B cell (primary cell): Measurements from ENCODE around the gene PSEN1. TPM values are rescaled to one million over a fixed set of nuclear protein-coding genes. Genes with fewer than 3 reads are reported as not detected.

Experiments used
- ATAC-seq: fragments of 200-7000 bp; cut with Tn5 transposase; one replicate; pipeline ENCODE4 v1.10.0; 2021; ENCODE audit warnings: low read depth, mild to moderate bottlenecking, moderate number of reproducible peaks, moderate library complexity
- CTCF ChIA-PET: fragments of 350-600 bp; sonication (Branson Sonifier 250); formaldehyde crosslinking; loops from one replicate; lab custom pipeline; 2021; ENCODE audit warnings: antibody characterized with exemption, inconsistent platforms; lab: Charles Lee
- POLR2A ChIA-PET: fragments of 350-600 bp; sonication (Branson Sonifier 250); formaldehyde crosslinking; loops from one replicate; lab custom pipeline; 2021; ENCODE audit warnings: antibody characterized with exemption; lab: Charles Lee
- DNase-seq: peaks from one replicate; pipeline ENCODE4 v3.0.0; 2013
- H2AFZ ChIP-seq: 2 replicates; pipeline ENCODE4 v1.6.1; 2012; ENCODE audit warnings: mild to moderate bottlenecking, low read depth, low read length; ENCODE audit not compliant: insufficient read depth, poor library complexity, severe bottlenecking
- H3K27ac ChIP-seq, 2 donors: 1 replicate in 1 of 2; 2 replicates in 1 of 2; pipeline ENCODE4 v1.5.1; 2012 to 2013; ENCODE audit warnings: low read length in 2 of 2, mild to moderate bottlenecking in 2 of 2, moderate library complexity in 1 of 2
- H3K27me3 ChIP-seq, 4 experiments: fragments of 200-600 bp in 1 of 4; sonication (generic) in 1 of 4; replicated peaks in 1 of 4; 1 replicate in 2 of 4; 2 replicates in 2 of 4; pipeline versions ENCODE4 v1.6.1 to v1.7.0; 2013 to 2016; ENCODE audit warnings: low read length in 3 of 4, mild to moderate bottlenecking in 2 of 4, mixed read lengths in 1 of 4, moderate library complexity in 1 of 4; ENCODE audit not compliant: insufficient read depth in 4 of 4, control insufficient read depth in 3 of 4; ENCODE audit errors: control extremely low read depth in 1 of 4
- H3K36me3 ChIP-seq, 2 experiments: replicated peaks in 1 of 2; 1 replicate in 1 of 2; 2 replicates in 1 of 2; pipeline versions ENCODE4 v1.6.1 to v1.7.1; 2013; ENCODE audit warnings: low read length in 1 of 2; ENCODE audit not compliant: insufficient read depth in 2 of 2, control insufficient read depth in 1 of 2; ENCODE audit errors: control extremely low read depth in 1 of 2, extremely low read depth in 1 of 2
- H3K4me1 ChIP-seq, 2 donors: fragments of 200-600 bp in 1 of 2; sonication (generic) in 1 of 2; 1 replicate in 1 of 2; 2 replicates in 1 of 2; pipeline versions ENCODE4 v1.5.1 to v1.6.1; 2013 to 2017; ENCODE audit warnings: low read length in 2 of 2; ENCODE audit not compliant: control insufficient read depth in 2 of 2, insufficient read depth in 2 of 2
- H3K4me2 ChIP-seq: replicated peaks from 2 replicates; pipeline ENCODE3; 2012; ENCODE audit warnings: mild to moderate bottlenecking, low read depth, low read length; ENCODE audit not compliant: poor library complexity, severe bottlenecking
- H3K4me3 ChIP-seq, 5 experiments: fragments of 200-600 bp in 1 of 5; sonication (generic) in 1 of 5; 1 replicate in 3 of 5; 2 replicates in 2 of 5; pipeline versions ENCODE4 v1.5.1 to v1.7.0; 2011 to 2016; ENCODE audit warnings: low read length in 4 of 5, mild to moderate bottlenecking in 4 of 5, low read depth in 2 of 5, control low read depth in 1 of 5, moderate library complexity in 1 of 5; ENCODE audit not compliant: insufficient read depth in 1 of 5; ENCODE audit errors: control extremely low read depth in 1 of 5, extremely low read depth in 1 of 5
- H3K79me2 ChIP-seq: fragments of 200-600 bp; sonication (generic); one replicate; pipeline ENCODE4 v1.6.0; 2016; ENCODE audit warnings: low read length; ENCODE audit not compliant: control insufficient read depth, insufficient read depth
- H3K9ac ChIP-seq: fragments of 200-600 bp; sonication (generic); 2 replicates; pipeline ENCODE4 v1.6.1; 2017; ENCODE audit warnings: mild to moderate bottlenecking, low read length, moderate library complexity
- H3K9me3 ChIP-seq, 3 donors: one replicate each; pipeline versions ENCODE4 v1.6.1 to v1.7.1; 2013; ENCODE audit warnings: low read length in 2 of 3; ENCODE audit not compliant: control insufficient read depth in 2 of 3, insufficient read depth in 1 of 3; ENCODE audit errors: control extremely low read depth in 1 of 3
- H4K20me1 ChIP-seq: 2 replicates; pipeline ENCODE4 v1.6.0; 2012; ENCODE audit warnings: mild to moderate bottlenecking, low read length; ENCODE audit not compliant: insufficient read depth, control insufficient read depth, poor library complexity, severe bottlenecking
- H3K27ac Mint-ChIP-seq: one replicate; pipeline ENCODE4 v1.8.0; 2021; ENCODE audit warnings: mixed read lengths
- H3K27me3 Mint-ChIP-seq: one replicate; pipeline ENCODE4 v1.8.0; 2021; ENCODE audit warnings: mixed read lengths
- H3K4me1 Mint-ChIP-seq: one replicate; pipeline ENCODE4 v1.8.0; 2021; ENCODE audit warnings: mixed read lengths
- H3K4me3 Mint-ChIP-seq: one replicate; pipeline ENCODE4 v1.8.0; 2021; ENCODE audit warnings: mixed read lengths
- H3K9me3 Mint-ChIP-seq: one replicate; pipeline ENCODE4 v1.8.0; 2022; ENCODE audit warnings: mixed read lengths; ENCODE audit not compliant: insufficient read depth
- CTCF ChIP-seq: fragments of 200-600 bp; IDR thresholded peaks from one replicate; pipeline ENCODE4 v1.8.0; 2022; ENCODE audit warnings: antibody characterized with exemption, mild to moderate bottlenecking
- EZH2 ChIP-seq: IDR thresholded peaks from 2 replicates; pipeline ENCODE4 v1.6.1; 2012; ENCODE audit warnings: borderline replicate concordance, low read depth, mild to moderate bottlenecking, moderate library complexity, low read length; ENCODE audit not compliant: insufficient read depth, poor library complexity, severe bottlenecking
- WGBS: methylation state at CpG from one replicate; pipeline ENCODE4 v1.1.5; 2013; ENCODE audit warnings: missing lambda C conversion rate; ENCODE audit not compliant: insufficient coverage; 5-methylcytosine and 5-hydroxymethylcytosine counted together
- intact Hi-C: fragments of 100-400 bp; cut with micrococcal nuclease; formaldehyde crosslinking; loops from one replicate; pipeline ENCODE4 v1.10.0; 2022
- polyA plus RNA-seq: library from polyadenylated mRNA; depleted of rRNA; stranded (reverse); fragments of >200 nt; gene quantifications from 2 replicates; pipeline ENCODE4 v1.2.3, GENCODE V29; 2012
- total RNA-seq, 2 donors: library from RNA; stranded (reverse); fragments of 120-200 nt in 1 of 2; gene quantifications; 1 replicate in 1 of 2; 2 replicates in 1 of 2; pipeline versions ENCODE4 v1.2.3 to v1.2.4, GENCODE V29; 2013 to 2022

PSEN1 gene
- total and polyA plus RNA-seq, 2 donors (not counting 1 experiment from before 2014, with no cell fraction given) = 10.2 to 75.9 TPM

GRCh38 chr14:73166399-73166798, 30.1 kb downstream of the PSEN1 start:
- H3K9me3 ChIP-seq = no peaks in the 10 kb centered on the region
- no CpG with 5 or more reads among the region's 1 CpG for WGBS
- no peak for ATAC-seq
- no peaks in the 10 kb centered on the region for H3K27me3 ChIP-seq
- no peaks in the 10 kb centered on the region for H3K9me3 Mint-ChIP-seq
- H3K27me3 Mint-ChIP-seq = no peaks in the 10 kb centered on the region
- POLR2A ChIA-PET = no interaction called here
- no peak overlapping the region for H3K9ac ChIP-seq
- H3K27ac Mint-ChIP-seq = no peak overlapping the region
- CTCF ChIA-PET = no interaction called here
- H3K79me2 ChIP-seq = no peaks in the 10 kb centered on the region
- peaks cover 3 to 61% of the 10 kb centered on the region in 2 experiments for H3K36me3 ChIP-seq
- TF ChIP-seq EZH2 (no peak), CTCF (no peak)
- H2AFZ ChIP-seq = no peak overlapping the region
- no peak overlapping the region for H3K4me2 ChIP-seq
- no peak for DNase-seq
- no peaks in the 10 kb centered on the region for H4K20me1 ChIP-seq
- H3K27ac ChIP-seq = no peak overlapping the region
- H3K4me3 ChIP-seq = no peak overlapping the region
- H3K4me1 ChIP-seq = no peaks in the 10 kb centered on the region
- no peaks in the 10 kb centered on the region for H3K4me1 Mint-ChIP-seq
- no peak overlapping the region for H3K4me3 Mint-ChIP-seq
- intact Hi-C loops = no loop called here

DNA sequence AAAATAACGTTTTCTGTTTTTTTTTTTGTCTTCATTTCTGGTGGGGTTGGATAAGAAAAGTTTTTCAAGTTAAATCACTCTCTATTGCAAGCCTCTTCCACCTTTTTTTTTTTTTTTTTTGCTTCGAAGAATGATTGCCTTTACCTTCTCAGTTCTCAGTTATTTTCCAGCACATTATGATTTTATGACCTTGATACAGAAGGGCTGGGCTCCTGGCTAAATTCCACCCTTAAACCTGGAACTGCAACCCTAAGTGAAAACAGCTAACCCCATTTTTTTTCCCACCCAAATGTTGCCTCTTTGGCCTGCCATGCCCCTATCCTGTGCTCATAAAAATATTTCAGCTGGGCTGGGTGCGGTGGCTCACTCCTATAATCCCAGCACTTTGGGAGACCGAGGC, 31.4 kb downstream of the PSEN1 start:
- no CpG with 5 or more reads among the region's 4 CpGs for WGBS
- peaks cover 5 to 63% of the 10 kb centered on the region in 2 experiments for H3K36me3 ChIP-seq
- H3K79me2 ChIP-seq = no peaks in the 10 kb centered on the region
- H3K4me1 Mint-ChIP-seq = no peaks in the 10 kb centered on the region
- no peaks in the 10 kb centered on the region for H4K20me1 ChIP-seq
- no peak for DNase-seq
- H3K27ac Mint-ChIP-seq = no peak overlapping the region
- no peaks in the 10 kb centered on the region for H3K9me3 ChIP-seq
- no peak overlapping the region for H3K9ac ChIP-seq
- intact Hi-C loops = no loop called here
- CTCF ChIA-PET = interaction anchor here (0.6 to 0.7 kb wide), 2 partner anchors 302 to 765 kb away, joined by 3 to 4 read pairs; no protein-coding TSS in a partner anchor
- no peak overlapping the region for H3K27ac ChIP-seq
- H3K4me3 Mint-ChIP-seq = no peak overlapping the region
- H2AFZ ChIP-seq = no peak overlapping the region
- H3K4me2 ChIP-seq = no peak overlapping the region
- no peak for TF ChIP-seq EZH2
- TF ChIP-seq CTCF = no peak
- ATAC-seq = no peak
- no peaks in the 10 kb centered on the region for H3K27me3 Mint-ChIP-seq
- POLR2A ChIA-PET = no interaction called here
- no peak overlapping the region for H3K4me3 ChIP-seq
- no peaks in the 10 kb centered on the region for H3K4me1 ChIP-seq
- H3K9me3 Mint-ChIP-seq = no peaks in the 10 kb centered on the region
- H3K27me3 ChIP-seq = no peaks in the 10 kb centered on the region
